NK-92 (cell line): Measurements from ENCODE around the gene PRR3.

Source experiments
- DNase-seq: peaks from one replicate; lab custom pipeline; 2025; ENCODE audit not compliant: unreplicated experiment; lab: John Stamatoyannopoulos, UW

The PRR3 gene

DNA sequence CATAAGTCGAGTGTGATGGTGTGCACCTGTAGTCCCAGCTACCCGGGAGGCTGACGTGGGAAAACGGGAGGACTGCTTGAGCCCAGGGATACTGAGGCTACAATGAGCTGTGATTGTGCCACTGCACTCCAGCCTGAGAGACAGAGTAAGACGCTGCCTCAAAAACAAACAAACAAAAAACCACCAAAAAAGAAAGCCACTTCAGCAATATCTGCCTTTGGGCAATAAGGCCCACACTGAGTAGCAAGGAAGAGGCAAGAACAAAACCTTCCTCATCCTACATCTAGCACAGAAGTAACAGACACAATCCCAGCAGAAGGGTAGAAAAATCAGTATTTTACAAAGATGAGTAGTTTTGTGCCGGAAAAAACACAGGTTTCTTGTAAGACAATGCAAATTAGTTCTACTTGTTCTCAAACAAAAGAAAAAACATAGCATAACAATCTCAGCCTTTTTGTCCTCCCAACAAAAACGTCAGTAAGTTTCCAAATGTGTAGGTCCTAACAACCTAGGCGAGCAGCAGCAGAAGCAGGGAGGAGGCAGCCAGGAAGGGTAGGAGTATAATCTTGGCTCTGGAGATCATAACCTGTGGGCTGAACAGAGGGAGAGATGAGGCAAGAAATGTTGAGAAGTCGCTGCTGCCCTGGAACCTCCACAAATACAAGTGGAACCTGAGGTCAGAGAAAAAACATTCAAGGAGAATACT is 54.2 kb downstream of the PRR3 start:
- no peak for DNase-seq

DNA sequence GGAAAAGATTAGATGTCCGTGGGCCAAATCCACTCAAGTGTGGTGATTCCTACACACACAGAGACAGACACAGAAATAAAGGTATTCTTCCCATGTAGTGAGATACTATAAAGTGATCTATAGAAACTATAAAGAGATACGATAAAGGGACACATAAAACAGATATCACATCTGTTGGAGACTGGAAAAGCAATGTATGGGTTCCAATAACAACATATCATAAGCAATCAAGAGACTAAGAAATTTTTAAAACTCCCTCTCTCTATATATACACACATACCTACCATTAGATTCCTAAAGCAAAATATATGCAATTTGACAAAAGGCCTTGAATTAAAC is 54.7 kb downstream of the PRR3 start:
- DNase-seq = no peak

DNA sequence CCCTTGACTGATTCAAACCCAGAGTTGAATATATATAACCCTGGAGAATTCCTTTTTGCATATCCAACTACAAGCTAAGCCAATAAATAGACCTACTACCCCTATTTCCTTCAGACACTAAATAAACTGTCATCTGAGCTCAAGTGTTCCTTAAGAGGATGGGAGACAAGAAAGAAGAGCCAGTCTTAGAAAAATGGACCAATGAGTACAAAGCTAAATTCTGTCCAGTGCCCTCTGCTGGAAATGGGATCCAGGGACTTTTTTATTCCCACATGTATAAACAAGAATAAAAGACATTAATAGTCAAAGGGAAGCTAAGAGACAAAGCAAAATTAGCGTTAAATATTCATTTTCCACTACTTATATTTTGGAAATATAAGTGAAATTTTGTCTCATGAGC is 55.1 kb downstream of the PRR3 start:
- DNase-seq = no peak

- no peak for DNase-seq
These were observed 55.7 kb downstream of the PRR3 start for GRCh38 chr6:30612687-30613248.
